Measurements from ENCODE around the gene ZNF511.

DNA sequence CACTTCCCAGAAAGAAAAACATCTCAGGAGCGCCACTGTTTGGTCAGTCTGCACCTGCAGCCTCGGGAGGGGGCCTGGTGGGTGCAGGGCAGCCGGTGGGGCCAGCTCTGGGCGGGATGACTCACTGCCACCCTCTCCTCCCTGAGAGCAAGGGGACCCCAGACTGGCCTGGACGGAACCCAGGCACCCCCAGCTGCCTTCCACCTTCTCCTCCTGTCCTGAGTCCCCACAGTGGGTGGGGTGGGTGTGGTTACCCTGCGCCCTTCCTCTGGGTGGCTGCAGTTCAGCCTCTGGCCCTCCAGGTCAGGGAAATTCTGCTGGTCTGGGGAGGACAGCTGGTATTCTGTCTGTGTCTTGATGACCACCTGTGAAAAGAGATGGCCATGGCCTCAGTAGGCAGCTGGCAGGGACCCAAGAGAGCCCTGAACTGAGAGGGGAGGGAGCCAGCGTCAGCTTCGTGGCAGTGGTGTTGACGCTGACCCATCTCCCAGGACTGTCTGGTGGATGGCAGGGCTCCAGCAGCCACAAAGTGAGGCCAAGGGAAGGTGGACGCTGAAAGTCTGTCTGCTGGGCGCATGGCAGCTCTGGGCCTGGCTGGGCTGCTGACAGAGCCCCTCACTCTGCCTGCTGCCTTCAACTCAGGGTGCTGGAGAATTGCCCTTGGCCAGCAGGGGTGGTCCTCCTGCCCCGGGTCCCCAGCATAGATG lies 19.1 kb downstream of the ZNF511 start:
- TF ChIP-seq, protein P1, sequence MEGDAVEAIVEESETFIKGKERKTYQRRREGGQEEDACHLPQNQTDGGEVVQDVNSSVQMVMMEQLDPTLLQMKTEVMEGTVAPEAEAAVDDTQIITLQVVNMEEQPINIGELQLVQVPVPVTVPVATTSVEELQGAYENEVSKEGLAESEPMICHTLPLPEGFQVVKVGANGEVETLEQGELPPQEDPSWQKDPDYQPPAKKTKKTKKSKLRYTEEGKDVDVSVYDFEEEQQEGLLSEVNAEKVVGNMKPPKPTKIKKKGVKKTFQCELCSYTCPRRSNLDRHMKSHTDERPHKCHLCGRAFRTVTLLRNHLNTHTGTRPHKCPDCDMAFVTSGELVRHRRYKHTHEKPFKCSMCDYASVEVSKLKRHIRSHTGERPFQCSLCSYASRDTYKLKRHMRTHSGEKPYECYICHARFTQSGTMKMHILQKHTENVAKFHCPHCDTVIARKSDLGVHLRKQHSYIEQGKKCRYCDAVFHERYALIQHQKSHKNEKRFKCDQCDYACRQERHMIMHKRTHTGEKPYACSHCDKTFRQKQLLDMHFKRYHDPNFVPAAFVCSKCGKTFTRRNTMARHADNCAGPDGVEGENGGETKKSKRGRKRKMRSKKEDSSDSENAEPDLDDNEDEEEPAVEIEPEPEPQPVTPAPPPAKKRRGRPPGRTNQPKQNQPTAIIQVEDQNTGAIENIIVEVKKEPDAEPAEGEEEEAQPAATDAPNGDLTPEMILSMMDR (IDR thresholded peaks at IDR 0.05; ENCODE audit: insufficient read depth, low read length, poor library complexity, severe bottlenecking) = no peak
- no peak for TF ChIP-seq EZH2phosphoT487 (conservative IDR thresholded peaks at IDR 0.05; ENCODE audit: low read length)

Data from SU-DHL-6 (cell line).